Measurements from ENCODE around the gene PTGR3.

PTGR3 gene

GRCh38 chr18:75215663-75216062, 6.7 kb upstream of the PTGR3 start:
- DNase-seq (ENCODE audit: low read depth in 3 of 3): no peak

DNA sequence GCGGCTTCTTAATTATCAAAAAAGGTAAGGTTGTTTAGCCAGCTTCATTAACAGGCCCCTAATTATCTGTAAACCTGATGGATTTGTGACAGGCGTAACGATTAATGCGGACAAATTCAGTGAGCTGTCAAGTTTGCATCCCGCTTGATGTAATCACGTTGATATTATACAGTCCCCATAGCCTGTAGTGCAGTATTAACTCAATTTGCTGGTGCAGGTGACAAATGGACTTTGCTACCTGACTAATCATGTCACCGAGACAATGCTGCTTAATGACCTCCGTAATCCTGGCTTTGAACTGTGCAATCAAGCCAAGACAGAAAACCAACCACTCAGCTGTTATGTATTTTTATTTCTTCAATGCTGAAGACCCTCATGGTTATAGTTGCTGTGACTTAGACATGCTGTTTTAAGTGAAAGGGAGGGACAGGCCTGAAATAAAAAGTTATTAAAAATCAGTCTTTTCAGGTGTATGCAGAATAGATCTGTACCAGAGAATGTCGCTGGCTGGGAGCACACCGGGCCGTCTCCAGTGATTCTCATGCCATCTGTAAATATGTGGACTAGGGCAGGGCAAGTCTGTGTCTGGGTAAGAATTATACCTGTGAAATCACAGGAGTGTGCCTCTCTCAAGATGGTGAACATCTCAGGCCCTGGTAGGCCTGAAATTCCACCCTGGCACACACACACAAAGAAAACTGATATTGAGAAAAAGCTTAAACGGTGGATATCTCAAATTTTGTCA, 6.0 kb upstream of the PTGR3 start:
- DNase-seq (ENCODE audit: low read depth in 3 of 3): no peak

DNA sequence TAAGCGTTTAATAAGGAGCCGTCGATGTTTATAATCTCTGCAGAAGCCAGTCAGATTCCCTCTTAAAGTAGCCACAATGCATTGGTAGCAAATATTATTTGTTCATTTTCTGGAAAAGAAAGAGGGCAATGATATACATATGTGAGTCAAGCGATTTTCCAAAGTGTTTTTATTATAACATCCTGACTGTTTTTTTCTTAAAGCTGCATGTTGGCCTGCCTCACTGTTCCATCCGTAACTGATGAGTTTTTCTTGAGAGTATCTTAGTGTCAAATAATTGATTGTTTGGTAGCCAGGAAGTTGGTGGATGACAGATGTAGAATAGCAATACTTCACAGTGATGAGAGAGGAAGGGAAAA, 5.4 kb upstream of the PTGR3 start:
- DNase-seq (ENCODE audit: low read depth in 3 of 3): no peak

GRCh38 chr18:75213611-75214331, 4.8 kb upstream of the PTGR3 start:
- DNase-seq (ENCODE audit: low read depth in 3 of 3): no peak

GRCh38 chr18:75212751-75213090, 3.8 kb upstream of the PTGR3 start:
- no peak for DNase-seq (ENCODE audit: low read depth in 3 of 3)

DNA sequence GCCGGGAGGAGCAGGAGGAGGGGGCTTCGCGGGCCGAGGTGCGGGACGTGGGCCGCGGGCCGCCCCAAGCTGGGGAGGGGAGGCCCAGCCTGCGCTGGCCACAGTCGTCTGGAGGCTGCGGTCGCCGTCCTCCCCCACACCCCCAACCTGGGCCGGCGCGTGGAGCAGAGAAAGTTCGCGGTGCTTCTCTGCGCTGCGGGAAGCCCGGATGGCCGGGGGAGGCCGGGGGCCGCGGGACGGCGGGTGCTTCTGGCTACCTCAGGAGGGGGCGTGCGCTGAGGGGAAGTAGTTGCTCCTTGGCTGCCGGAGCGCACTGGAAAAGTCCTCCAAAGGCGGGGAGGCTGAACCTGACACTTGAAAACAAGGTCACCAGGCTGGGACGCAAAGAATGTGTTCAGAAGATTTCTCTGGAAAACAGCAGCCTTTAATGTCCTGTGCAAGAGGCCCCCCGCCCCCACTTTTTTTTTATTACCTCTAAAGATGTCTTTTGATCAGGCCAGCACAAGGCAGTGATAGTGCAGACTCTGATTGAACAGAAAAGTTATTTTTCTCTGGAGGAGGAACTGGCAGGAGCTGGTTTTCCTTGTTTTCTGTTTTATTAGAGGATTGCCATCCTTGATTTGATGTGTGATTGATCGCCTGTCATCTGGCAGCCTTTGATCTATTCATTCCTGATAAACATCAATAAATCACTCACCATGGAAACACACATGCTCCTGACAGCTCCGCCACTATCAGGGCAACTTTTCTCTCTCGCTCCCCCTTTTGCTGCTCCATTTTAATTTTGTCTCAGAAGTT, 3.2 kb upstream of the PTGR3 start:
- DNase-seq (ENCODE audit: low read depth in 3 of 3): peak in 1 of 3 experiments; percentile 35

DNA sequence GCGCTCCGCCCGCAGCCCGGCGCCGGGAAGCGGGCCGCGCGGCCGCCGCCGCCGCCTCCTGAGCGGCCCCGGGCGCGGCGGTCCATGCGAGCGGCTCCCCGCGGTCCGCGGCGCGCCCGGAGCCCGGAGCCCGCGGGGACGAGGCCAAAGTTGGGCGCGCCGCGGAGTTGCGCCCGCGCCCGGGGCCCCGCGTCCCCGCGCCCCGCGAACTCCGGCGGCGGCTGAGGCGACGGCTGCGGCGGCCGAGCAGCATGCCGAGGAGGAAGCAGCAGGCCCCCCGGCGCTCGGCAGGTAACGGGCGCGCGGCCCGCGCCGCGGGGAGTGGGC, 2.6 kb upstream of the PTGR3 start:
- DNase-seq (ENCODE audit: low read depth in 3 of 3): no peak

GRCh38 chr18:75211002-75211621, 2.2 kb upstream of the PTGR3 start:
- no peak for DNase-seq (ENCODE audit: low read depth in 3 of 3)

DNA sequence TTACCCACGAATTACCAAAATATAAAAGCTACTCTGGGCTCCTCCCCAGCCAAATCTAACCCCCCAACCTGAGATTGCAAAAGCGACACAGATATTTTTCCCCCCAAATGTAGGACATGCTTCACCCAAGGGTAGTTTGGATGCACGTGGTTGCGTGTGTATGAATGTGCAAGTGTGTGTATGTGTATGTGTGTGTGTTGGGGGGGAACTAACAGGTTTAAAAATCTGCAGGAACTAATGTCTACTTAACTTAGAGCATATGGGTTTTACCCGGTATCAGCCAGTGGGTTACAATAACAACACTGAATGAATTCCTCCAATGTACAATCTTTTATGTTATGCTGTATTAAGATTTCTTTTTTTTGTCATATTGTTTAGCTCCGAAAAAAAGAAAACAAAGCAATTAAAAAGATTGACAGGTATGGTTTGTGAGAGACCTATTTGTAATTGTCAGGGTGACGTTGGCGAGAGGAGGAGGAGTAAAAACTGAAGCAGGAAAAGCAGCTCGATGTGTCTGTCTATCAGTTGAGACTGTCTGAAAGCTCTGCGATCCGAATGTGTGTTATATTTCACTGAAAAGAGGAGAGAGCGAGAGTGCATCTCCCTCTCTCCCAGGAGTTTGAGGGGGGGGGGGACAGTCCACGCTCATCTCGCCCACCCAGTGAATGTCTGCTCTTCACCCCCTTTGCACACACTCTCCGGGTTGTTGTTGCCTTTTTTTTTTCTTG, 1.5 kb upstream of the PTGR3 start, which contains the start of gene TSHZ1:
Gene TSHZ1 (plus strand): TSS at position 524 of the 728 bp plus-strand sequence. CDS start 1,080 bp downstream, outside the sequence.
- peak in 2 of 3 experiments; percentile 34 to 35 for DNase-seq (ENCODE audit: low read depth in 3 of 3)

DNA sequence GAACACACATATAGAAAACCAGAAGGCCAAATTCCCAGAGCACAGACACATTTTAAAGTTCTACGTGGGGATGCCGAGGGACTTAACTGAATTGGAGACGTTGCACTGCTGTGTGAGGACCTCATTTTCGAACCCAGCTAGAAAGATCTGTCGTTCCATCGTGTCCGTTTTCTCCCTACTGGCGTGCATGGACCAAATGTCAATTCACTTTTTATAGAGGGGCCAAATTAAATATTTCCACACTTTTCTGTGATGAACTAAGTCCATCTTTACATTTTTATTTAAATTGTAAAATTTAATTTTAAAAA, 966 bp upstream of the PTGR3 start:
- DNase-seq (ENCODE audit: low read depth in 3 of 3): no peak

DNA sequence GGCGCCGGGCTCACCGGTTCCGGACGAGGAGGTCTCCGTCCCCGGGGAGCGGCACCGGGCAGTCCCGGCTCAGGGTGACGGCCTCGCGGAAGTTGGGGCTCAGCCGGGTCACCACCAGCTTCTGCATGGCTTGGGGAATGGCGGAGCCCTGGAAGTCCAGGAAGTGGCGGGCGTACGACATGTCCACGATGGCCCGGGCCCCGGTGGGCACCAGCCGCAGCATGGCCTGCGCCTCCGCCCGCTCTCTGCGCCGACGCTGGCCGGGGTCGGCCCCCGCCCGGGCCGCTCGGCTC, 157 bp downstream of the PTGR3 start:
- DNase-seq (ENCODE audit: low read depth in 3 of 3): peak in 2 of 3 experiments; percentile 11 to 38

DNA sequence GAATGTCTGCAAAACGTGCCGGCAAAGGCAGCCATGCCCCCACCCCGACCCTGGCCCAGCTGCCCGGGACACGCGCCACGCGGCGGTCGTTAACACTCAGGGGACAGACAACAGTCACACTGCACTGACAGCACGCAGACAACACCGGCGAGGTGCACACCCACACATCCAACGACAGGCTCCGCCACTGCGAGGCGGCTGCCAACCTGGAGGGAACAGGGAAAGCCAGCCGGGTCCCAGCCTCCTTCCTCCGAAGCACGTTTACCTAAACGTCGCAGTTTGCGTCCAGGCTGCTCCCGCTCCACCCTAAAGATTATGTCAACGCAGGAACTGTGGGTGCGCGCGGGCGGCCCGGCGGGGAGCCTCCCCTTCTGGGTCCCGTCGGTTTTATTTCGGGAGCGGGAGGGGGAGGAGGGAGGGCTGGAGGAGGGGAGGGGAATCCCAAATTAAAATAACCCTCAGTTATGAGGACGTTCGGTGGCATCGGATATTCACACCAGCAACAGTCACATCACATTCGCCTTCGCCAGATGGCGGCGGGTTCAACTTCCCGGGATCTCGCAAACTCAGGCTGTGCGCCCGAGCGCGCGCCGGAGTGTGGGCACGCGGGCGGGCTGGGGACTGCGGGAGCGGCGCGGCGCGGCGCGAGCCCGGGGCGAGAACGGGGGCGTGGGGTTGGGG, 644 bp downstream of the PTGR3 start:
- DNase-seq (ENCODE audit: low read depth in 3 of 3): peak in 2 of 3 experiments; percentile 21 to 48

DNA sequence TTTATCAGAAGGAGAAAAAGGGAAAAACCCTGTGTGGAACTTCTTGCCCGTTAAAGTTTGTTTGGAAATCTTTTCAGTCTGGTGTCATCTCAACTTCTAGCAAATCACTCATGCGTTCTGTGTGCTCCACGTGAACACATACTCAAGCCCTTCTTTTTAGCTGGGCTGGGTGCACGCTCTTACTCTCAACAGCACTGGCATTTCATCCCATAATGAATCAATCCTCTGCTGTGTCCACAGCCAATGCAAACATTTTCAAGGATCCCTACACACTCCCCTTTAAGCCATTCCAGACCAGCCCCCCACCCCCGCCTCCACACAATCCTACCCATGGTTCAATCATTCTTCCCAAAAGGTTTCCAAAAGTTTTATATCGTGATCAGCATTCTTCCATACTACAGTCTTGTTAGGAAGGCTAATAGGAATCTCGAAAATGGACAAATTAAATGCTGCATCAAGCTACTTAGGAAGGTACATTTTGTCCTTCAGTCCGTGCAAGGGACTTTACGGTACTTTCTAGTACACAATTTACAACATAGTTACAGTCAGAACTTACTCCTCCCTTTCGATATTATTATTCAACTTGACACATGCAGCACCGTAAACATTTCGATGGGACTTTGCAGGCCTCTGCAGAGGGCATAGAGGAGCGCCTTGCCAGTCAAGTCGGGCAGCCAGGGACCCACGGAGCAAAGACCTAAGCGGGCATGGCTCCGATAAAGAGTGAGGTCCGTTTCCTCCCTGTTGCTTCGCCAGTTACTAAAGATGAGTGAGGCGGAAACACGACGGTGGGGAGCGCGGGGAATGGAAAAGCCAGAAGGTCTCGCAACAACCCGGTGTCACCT, 1.4 kb downstream of the PTGR3 start:
- DNase-seq (ENCODE audit: low read depth in 3 of 3): peak in 1 of 3 experiments; percentile 24

DNA sequence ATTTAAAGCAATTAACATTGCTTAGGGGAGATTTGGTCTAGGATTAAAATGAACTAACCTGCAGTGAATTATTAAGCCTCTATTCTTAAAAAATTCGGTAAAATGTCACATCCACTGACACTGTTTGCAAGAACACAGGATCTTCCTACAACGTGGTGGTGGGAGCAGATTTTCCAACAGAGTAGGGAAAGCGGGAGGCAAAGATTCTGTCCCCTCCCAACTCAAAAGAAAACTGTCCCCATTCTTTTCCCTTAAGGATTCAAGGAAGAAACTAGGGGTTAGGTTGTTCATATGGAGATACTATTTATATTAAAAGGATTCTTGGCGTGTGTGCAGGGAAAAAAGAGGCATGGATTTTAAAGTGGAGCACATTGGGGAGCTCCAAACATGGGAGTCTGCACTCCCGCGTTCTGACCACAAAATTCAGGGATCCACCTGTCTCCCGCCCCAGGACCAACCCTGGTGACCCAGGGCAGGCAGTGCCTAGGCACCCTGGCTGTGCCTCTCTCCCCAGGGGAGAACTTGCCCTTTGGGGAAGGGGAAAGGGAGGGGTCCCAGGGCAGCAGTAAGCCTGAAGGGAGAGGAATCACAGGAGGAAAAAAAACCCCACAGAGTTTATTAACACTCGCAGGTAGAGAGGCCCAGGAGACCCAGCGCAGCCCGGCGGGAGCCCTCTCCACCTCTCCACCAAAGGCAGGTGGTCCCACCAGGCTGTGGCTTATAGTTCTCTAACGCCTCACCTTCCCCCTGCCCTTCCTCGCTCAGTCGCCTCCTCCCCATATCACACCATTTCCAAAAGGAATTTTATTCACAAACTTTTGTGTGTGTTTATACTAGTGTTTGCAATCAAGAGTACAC, 2.3 kb downstream of the PTGR3 start:
- no peak for DNase-seq (ENCODE audit: low read depth in 3 of 3)

DNA sequence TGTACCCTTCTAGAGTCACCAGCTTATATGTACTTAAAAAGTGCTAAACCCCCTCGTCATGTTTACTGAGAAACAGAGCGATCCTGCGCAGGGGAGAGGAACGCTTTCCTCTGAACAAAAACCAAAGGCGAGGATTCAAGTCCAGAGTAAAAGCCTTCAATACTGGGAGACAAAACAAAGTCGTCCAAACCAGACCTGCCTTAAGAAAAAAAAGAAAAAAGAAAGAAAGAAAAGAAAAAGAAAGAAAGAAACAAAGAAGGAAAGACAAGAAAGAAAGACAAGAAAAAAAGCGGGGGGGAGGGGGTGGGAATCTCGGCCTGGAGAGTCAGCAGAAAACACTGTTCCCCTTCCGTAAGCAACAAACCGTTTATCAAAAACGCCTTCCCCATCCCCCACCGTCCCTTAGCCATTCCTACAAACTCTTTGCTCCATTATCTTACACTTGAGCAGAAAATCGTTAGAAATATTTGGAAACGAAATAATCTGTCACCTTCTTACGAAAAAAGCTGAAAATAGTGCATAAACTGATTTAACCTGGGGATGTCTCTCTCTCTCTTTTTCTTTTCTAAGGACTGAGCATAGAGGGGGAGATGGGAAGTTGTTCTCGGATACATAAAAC, 3.3 kb downstream of the PTGR3 start:
- DNase-seq (ENCODE audit: low read depth in 3 of 3): no peak

DNA sequence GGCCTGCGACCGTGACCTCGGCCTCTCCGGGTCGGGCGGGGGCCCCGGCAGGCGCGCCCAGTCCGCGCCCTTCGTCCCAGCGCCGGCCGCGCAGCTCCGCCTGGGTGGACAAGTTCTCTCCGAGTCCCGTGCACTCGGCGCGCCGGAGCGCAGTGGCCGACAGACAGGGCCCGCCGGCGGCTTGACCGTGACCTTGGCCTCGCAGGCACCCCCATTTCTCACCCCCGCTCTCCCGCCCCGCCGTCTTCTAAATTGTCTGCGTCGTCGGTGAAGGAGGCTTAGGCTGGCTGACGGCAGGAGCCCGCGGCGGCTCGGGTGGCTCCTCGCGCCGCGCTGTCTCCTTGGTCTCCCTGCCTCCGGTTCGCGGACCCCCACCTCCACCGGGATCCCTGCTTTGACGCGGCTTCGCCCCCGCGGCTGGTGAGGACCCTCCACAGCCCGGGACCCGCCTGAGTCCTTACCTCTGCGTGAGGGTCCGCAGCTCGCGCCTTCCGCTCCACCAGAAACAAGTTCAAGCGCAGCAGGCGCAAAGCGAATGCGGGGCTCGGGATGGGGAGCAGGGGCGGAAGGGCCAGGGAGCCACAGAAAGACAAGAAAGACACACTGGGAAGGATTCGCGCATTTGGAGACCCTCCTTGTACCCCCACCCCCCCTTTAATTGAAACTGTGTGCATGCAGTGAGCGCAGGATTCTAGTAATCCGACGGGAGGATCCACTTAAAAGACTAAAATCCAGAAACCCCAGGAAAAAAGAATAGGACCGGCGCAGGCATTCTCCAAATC, 4.0 kb downstream of the PTGR3 start:
- no peak for DNase-seq (ENCODE audit: low read depth in 3 of 3)

GRCh38 chr18:75204269-75204731, 4.6 kb downstream of the PTGR3 start:
- DNase-seq (ENCODE audit: low read depth in 3 of 3): no peak

Data from stimulated activated CD4-positive, alpha-beta T cell treated with anti-CD3 and anti-CD28 coated beads, TNF-alpha, amount 100 ng/mL, for 24 hours (primary cell).